ENCODE data around the gene PSMA8. TPM values are rescaled to one million over a fixed set of nuclear protein-coding genes. Genes with fewer than 3 reads are reported as not detected.
"Not testable (repeated sequence)": the region's sequence is repeated elsewhere in the genome, so short reads cannot be mapped to it uniquely, and the experiment has no call there.

Gene PSMA8
- total RNA-seq, 1 donor from 2014 or later, result not detected

GRCh38 chr18:26164571-26164970 lies 30.9 kb downstream of the PSMA8 start:
- Histone ChIP-seq H3K4me1 (ENCODE audit: control insufficient read depth in 3 of 3, insufficient read depth in 3 of 3, low read length in 3 of 3) (no peaks in the 10 kb centered on the region), H3K9me3 (ENCODE audit: control insufficient read depth in 3 of 3, low read length in 3 of 3) (no peaks in the 10 kb centered on the region), H3K9ac (ENCODE audit: low read depth in 1 of 3, low read length in 3 of 3) (no peak overlapping the region), H3K4me3 (ENCODE audit: low read length in 3 of 3) (no peak overlapping the region), H3K27me3 (ENCODE audit: control insufficient read depth in 3 of 3, insufficient read depth in 3 of 3, low read length in 3 of 3) (no peaks in the 10 kb centered on the region), H3K27ac (ENCODE audit: low read depth, low read length) (no peak overlapping the region), H3K36me3 (ENCODE audit: control insufficient read depth in 3 of 3, insufficient read depth in 3 of 3, low read length in 3 of 3) (no peaks in the 10 kb centered on the region)

GRCh38 chr18:26167592-26167991 lies 33.9 kb downstream of the PSMA8 start:
- H3K36me3 ChIP-seq (ENCODE audit: control insufficient read depth in 3 of 3, insufficient read depth in 3 of 3, low read length in 3 of 3); H3K4me1 ChIP-seq (ENCODE audit: control insufficient read depth in 3 of 3, insufficient read depth in 3 of 3, low read length in 3 of 3); H3K4me3 ChIP-seq (ENCODE audit: low read length in 3 of 3); H3K9ac ChIP-seq (ENCODE audit: low read depth in 1 of 3, low read length in 3 of 3); H3K27ac ChIP-seq (ENCODE audit: low read depth, low read length); H3K9me3 ChIP-seq (ENCODE audit: control insufficient read depth in 3 of 3, low read length in 3 of 3); H3K27me3 ChIP-seq (ENCODE audit: control insufficient read depth in 3 of 3, insufficient read depth in 3 of 3, low read length in 3 of 3): not testable (repeated sequence)

- Histone ChIP-seq H3K4me1 (ENCODE audit: control insufficient read depth in 3 of 3, insufficient read depth in 3 of 3, low read length in 3 of 3) (no peaks in the 10 kb centered on the region), H3K27me3 (ENCODE audit: control insufficient read depth in 3 of 3, insufficient read depth in 3 of 3, low read length in 3 of 3) (no peaks in the 10 kb centered on the region), H3K36me3 (ENCODE audit: control insufficient read depth in 3 of 3, insufficient read depth in 3 of 3, low read length in 3 of 3) (no peaks in the 10 kb centered on the region), H3K4me3 (ENCODE audit: low read length in 3 of 3) (no peak overlapping the region), H3K27ac (ENCODE audit: low read depth, low read length) (no peak overlapping the region), H3K9me3 (ENCODE audit: control insufficient read depth in 3 of 3, low read length in 3 of 3) (no peaks in the 10 kb centered on the region), H3K9ac (ENCODE audit: low read depth in 1 of 3, low read length in 3 of 3) (no peak overlapping the region)
These were observed 41.8 kb downstream of the PSMA8 start for GRCh38 chr18:26175481-26175880.

GRCh38 chr18:26176134-26176533 lies 42.5 kb downstream of the PSMA8 start:
- Histone ChIP-seq H3K9me3 (ENCODE audit: control insufficient read depth in 3 of 3, low read length in 3 of 3) (no peaks in the 10 kb centered on the region), H3K9ac (ENCODE audit: low read depth in 1 of 3, low read length in 3 of 3) (no peak overlapping the region), H3K36me3 (ENCODE audit: control insufficient read depth in 3 of 3, insufficient read depth in 3 of 3, low read length in 3 of 3) (no peaks in the 10 kb centered on the region), H3K4me1 (ENCODE audit: control insufficient read depth in 3 of 3, insufficient read depth in 3 of 3, low read length in 3 of 3) (no peaks in the 10 kb centered on the region), H3K27me3 (ENCODE audit: control insufficient read depth in 3 of 3, insufficient read depth in 3 of 3, low read length in 3 of 3) (no peaks in the 10 kb centered on the region), H3K4me3 (ENCODE audit: low read length in 3 of 3) (no peak overlapping the region), H3K27ac (ENCODE audit: low read depth, low read length) (no peak overlapping the region)

- H3K9me3 ChIP-seq (ENCODE audit: control insufficient read depth in 3 of 3, low read length in 3 of 3), result peaks cover 0 to 3% (median 0%) of the 10 kb centered on the region in 3 donors
- H3K36me3 ChIP-seq (ENCODE audit: control insufficient read depth in 3 of 3, insufficient read depth in 3 of 3, low read length in 3 of 3), result no peaks in the 10 kb centered on the region
- no peak overlapping the region for H3K9ac ChIP-seq (ENCODE audit: low read depth in 1 of 3, low read length in 3 of 3)
- H3K27ac ChIP-seq (ENCODE audit: low read depth, low read length), result no peak overlapping the region
- H3K4me3 ChIP-seq (ENCODE audit: low read length in 3 of 3), result no peak overlapping the region
- no peaks in the 10 kb centered on the region for H3K27me3 ChIP-seq (ENCODE audit: control insufficient read depth in 3 of 3, insufficient read depth in 3 of 3, low read length in 3 of 3)
- no peaks in the 10 kb centered on the region for H3K4me1 ChIP-seq (ENCODE audit: control insufficient read depth in 3 of 3, insufficient read depth in 3 of 3, low read length in 3 of 3)
These were observed 47.7 kb downstream of the PSMA8 start for GRCh38 chr18:26181343-26181826.

GRCh38 chr18:26183395-26184112 lies 49.9 kb downstream of the PSMA8 start:
- H3K27ac ChIP-seq (ENCODE audit: low read depth, low read length), result no peak overlapping the region
- peaks cover 0 to 3% (median 0%) of the 10 kb centered on the region in 3 donors for H3K9me3 ChIP-seq (ENCODE audit: control insufficient read depth in 3 of 3, low read length in 3 of 3)
- H3K4me3 ChIP-seq (ENCODE audit: low read length in 3 of 3), result no peak overlapping the region
- H3K4me1 ChIP-seq (ENCODE audit: control insufficient read depth in 3 of 3, insufficient read depth in 3 of 3, low read length in 3 of 3), result no peaks in the 10 kb centered on the region
- H3K27me3 ChIP-seq (ENCODE audit: control insufficient read depth in 3 of 3, insufficient read depth in 3 of 3, low read length in 3 of 3), result no peaks in the 10 kb centered on the region
- H3K9ac ChIP-seq (ENCODE audit: low read depth in 1 of 3, low read length in 3 of 3), result no peak overlapping the region
- no peaks in the 10 kb centered on the region for H3K36me3 ChIP-seq (ENCODE audit: control insufficient read depth in 3 of 3, insufficient read depth in 3 of 3, low read length in 3 of 3)

GRCh38 chr18:26185267-26185666 lies 51.6 kb downstream of the PSMA8 start:
- H3K4me1 ChIP-seq (ENCODE audit: control insufficient read depth in 3 of 3, insufficient read depth in 3 of 3, low read length in 3 of 3), result no peaks in the 10 kb centered on the region
- no peak overlapping the region for H3K27ac ChIP-seq (ENCODE audit: low read depth, low read length)
- H3K4me3 ChIP-seq (ENCODE audit: low read length in 3 of 3), result no peak overlapping the region
- H3K9me3 ChIP-seq (ENCODE audit: control insufficient read depth in 3 of 3, low read length in 3 of 3), result peaks cover 0 to 3% (median 0%) of the 10 kb centered on the region in 3 donors
- H3K27me3 ChIP-seq (ENCODE audit: control insufficient read depth in 3 of 3, insufficient read depth in 3 of 3, low read length in 3 of 3), result no peaks in the 10 kb centered on the region
- no peaks in the 10 kb centered on the region for H3K36me3 ChIP-seq (ENCODE audit: control insufficient read depth in 3 of 3, insufficient read depth in 3 of 3, low read length in 3 of 3)
- H3K9ac ChIP-seq (ENCODE audit: low read depth in 1 of 3, low read length in 3 of 3), result no peak overlapping the region

- Histone ChIP-seq H3K36me3 (ENCODE audit: control insufficient read depth in 3 of 3, insufficient read depth in 3 of 3, low read length in 3 of 3) (no peaks in the 10 kb centered on the region), H3K27me3 (ENCODE audit: control insufficient read depth in 3 of 3, insufficient read depth in 3 of 3, low read length in 3 of 3) (no peaks in the 10 kb centered on the region), H3K4me3 (ENCODE audit: low read length in 3 of 3) (no peak overlapping the region), H3K4me1 (ENCODE audit: control insufficient read depth in 3 of 3, insufficient read depth in 3 of 3, low read length in 3 of 3) (no peaks in the 10 kb centered on the region), H3K9ac (ENCODE audit: low read depth in 1 of 3, low read length in 3 of 3) (no peak overlapping the region), H3K9me3 (ENCODE audit: control insufficient read depth in 3 of 3, low read length in 3 of 3) (no peaks in the 10 kb centered on the region), H3K27ac (ENCODE audit: low read depth, low read length) (no peak overlapping the region)
These were observed 56.8 kb downstream of the PSMA8 start for GRCh38 chr18:26190506-26190905.

- no peak overlapping the region for H3K27ac ChIP-seq (ENCODE audit: low read depth, low read length)
- H3K4me3 ChIP-seq (ENCODE audit: low read length in 3 of 3), result no peak overlapping the region
- no peaks in the 10 kb centered on the region for H3K4me1 ChIP-seq (ENCODE audit: control insufficient read depth in 3 of 3, insufficient read depth in 3 of 3, low read length in 3 of 3)
- no peaks in the 10 kb centered on the region for H3K9me3 ChIP-seq (ENCODE audit: control insufficient read depth in 3 of 3, low read length in 3 of 3)
- H3K9ac ChIP-seq (ENCODE audit: low read depth in 1 of 3, low read length in 3 of 3), result no peak overlapping the region
- no peaks in the 10 kb centered on the region for H3K36me3 ChIP-seq (ENCODE audit: control insufficient read depth in 3 of 3, insufficient read depth in 3 of 3, low read length in 3 of 3)
- H3K27me3 ChIP-seq (ENCODE audit: control insufficient read depth in 3 of 3, insufficient read depth in 3 of 3, low read length in 3 of 3), result no peaks in the 10 kb centered on the region
These were observed 58.6 kb downstream of the PSMA8 start for GRCh38 chr18:26192233-26192632.

GRCh38 chr18:26196605-26197004 lies 62.9 kb downstream of the PSMA8 start:
- no peak overlapping the region for H3K9ac ChIP-seq (ENCODE audit: low read depth in 1 of 3, low read length in 3 of 3)
- no peaks in the 10 kb centered on the region for H3K27me3 ChIP-seq (ENCODE audit: control insufficient read depth in 3 of 3, insufficient read depth in 3 of 3, low read length in 3 of 3)

More at GRCh38 chr18:26196605-26197004, 62.9 kb downstream of the PSMA8 start:
- Histone ChIP-seq H3K27ac (ENCODE audit: low read depth, low read length) (no peak overlapping the region), H3K4me3 (ENCODE audit: low read length in 3 of 3) (no peak overlapping the region), H3K9me3 (ENCODE audit: control insufficient read depth in 3 of 3, low read length in 3 of 3) (no peaks in the 10 kb centered on the region), H3K36me3 (ENCODE audit: control insufficient read depth in 3 of 3, insufficient read depth in 3 of 3, low read length in 3 of 3) (no peaks in the 10 kb centered on the region), H3K4me1 (ENCODE audit: control insufficient read depth in 3 of 3, insufficient read depth in 3 of 3, low read length in 3 of 3) (no peaks in the 10 kb centered on the region)

Data from skeletal muscle tissue (tissue), 4 donors.